MM.1S (cell line): ENCODE measurements around the gene OLFM2.

ENCODE experiments used
- DNase-seq: peaks from one replicate; pipeline ENCODE4 v3.0.0-alpha.2; 2015
- H2AFZ ChIP-seq: fragments of 300-600 bp; sonication (generic); 2 replicates; pipeline ENCODE4 v1.6.0; 2016; ENCODE audit warnings: antibody characterized with exemption, low read length
- H3F3A ChIP-seq: fragments of 300-600 bp; sonication (generic); 2 replicates; pipeline ENCODE4 v1.6.1; 2016; ENCODE audit warnings: mild to moderate bottlenecking, antibody characterized with exemption, low read length, moderate library complexity, mixed read lengths; ENCODE audit not compliant: insufficient read depth
- H3K27ac ChIP-seq: fragments of 300-600 bp; sonication (generic); 2 replicates; pipeline ENCODE4 v1.5.1; 2016; ENCODE audit warnings: mild to moderate bottlenecking, low read length
- H3K27me3 ChIP-seq: fragments of 300-600 bp; sonication (generic); replicated peaks from 2 replicates; pipeline ENCODE4 v1.6.0; 2016; ENCODE audit warnings: low read length; ENCODE audit not compliant: insufficient read depth
- H3K36me3 ChIP-seq: fragments of 300-600 bp; sonication (generic); replicated peaks from 2 replicates; pipeline ENCODE4 v1.6.1; 2016; ENCODE audit warnings: mild to moderate bottlenecking, low read length, mixed read lengths; ENCODE audit not compliant: insufficient read depth
- H3K4me1 ChIP-seq: fragments of 300-600 bp; sonication (generic); 2 replicates; pipeline ENCODE4 v1.6.1; 2016; ENCODE audit warnings: low read length, mixed read lengths
- H3K4me2 ChIP-seq: fragments of 300-600 bp; sonication (generic); 2 replicates; pipeline ENCODE4 v1.6.0; 2016; ENCODE audit warnings: low read depth, low read length
- H3K4me3 ChIP-seq: fragments of 300-600 bp; sonication (generic); 2 replicates; pipeline ENCODE4 v1.5.1; 2016; ENCODE audit warnings: low read length, mixed read lengths
- H3K79me2 ChIP-seq: fragments of 300-600 bp; sonication (generic); 2 replicates; pipeline ENCODE4 v1.6.1; 2016; ENCODE audit warnings: mixed run types, low read length, mixed read lengths
- H3K9ac ChIP-seq: fragments of 300-600 bp; sonication (generic); 2 replicates; pipeline ENCODE4 v1.6.1; 2016; ENCODE audit warnings: low read length, mixed read lengths
- H3K9me2 ChIP-seq: fragments of 300-600 bp; sonication (generic); replicated peaks from 2 replicates; pipeline ENCODE4 v1.6.1; 2016; ENCODE audit warnings: mild to moderate bottlenecking, low read length, mixed read lengths; ENCODE audit not compliant: insufficient read depth
- H3K9me3 ChIP-seq: fragments of 300-600 bp; sonication (generic); replicated peaks from 2 replicates; pipeline ENCODE4 v1.6.1; 2016; ENCODE audit warnings: mild to moderate bottlenecking, low read length, mixed read lengths; ENCODE audit not compliant: insufficient read depth
- H4K20me1 ChIP-seq: fragments of 300-600 bp; sonication (generic); 2 replicates; pipeline ENCODE4 v1.6.1; 2016; ENCODE audit warnings: mild to moderate bottlenecking, low read length, moderate library complexity, mixed read lengths; ENCODE audit not compliant: insufficient read depth
- EZH2 ChIP-seq: fragments of 300-600 bp; sonication (generic); optimal IDR thresholded peaks from 2 replicates; pipeline ENCODE3; 2017; ENCODE audit warnings: low read depth, mild to moderate bottlenecking, antibody characterized with exemption, low read length, mixed read lengths
- EZH2phosphoT487 ChIP-seq: fragments of 300-600 bp; sonication (generic); IDR thresholded peaks from 2 replicates; pipeline ENCODE4 v1.6.1; 2018; ENCODE audit warnings: antibody characterized with exemption, low read length
- TF ChIP-seq, protein P1 (sequence below): fragments of 300-600 bp; sonication (generic); IDR thresholded peaks from 2 replicates; pipeline ENCODE4 v1.5.1; 2016; ENCODE audit warnings: antibody characterized with exemption, low read length, mixed read lengths

The OLFM2 gene

DNA sequence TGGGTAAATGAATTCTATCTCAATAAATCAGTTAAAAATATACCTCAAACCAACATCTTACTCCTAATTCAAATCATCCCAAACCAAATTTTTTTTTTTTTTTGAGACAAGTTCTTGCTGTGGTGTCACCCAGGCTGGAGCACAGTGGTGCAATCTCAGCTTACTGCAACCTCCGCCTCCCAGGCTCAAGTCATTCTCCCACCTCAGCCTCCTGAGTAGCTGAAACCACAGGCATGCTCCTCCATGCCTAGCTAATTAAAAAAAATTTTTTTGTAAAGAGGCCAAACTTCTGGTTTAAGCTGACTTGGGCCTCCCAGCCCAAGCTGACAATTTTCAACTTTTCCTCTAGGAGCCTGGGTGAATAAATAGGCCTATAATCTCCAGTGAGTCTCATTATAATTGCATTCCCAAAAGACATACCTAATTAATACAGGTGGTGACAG lies 22.1 kb upstream of the OLFM2 start:
- Histone ChIP-seq H3K4me2 (no peak overlapping the region), H3K9me2 (no peaks in the 10 kb centered on the region), H3K9ac (no peak overlapping the region), H2AFZ (no peak overlapping the region), H3K79me2 (no peaks in the 10 kb centered on the region), H3K4me3 (no peak overlapping the region), H3F3A (no peaks in the 10 kb centered on the region), H3K27ac (no peak overlapping the region), H3K9me3 (no peaks in the 10 kb centered on the region), H3K4me1 (no peaks in the 10 kb centered on the region), H4K20me1 (no peaks in the 10 kb centered on the region), H3K27me3 (peaks cover 66% of the 10 kb centered on the region), H3K36me3 (no peaks in the 10 kb centered on the region)
- TF ChIP-seq EZH2 = no peak
- no peak for TF ChIP-seq EZH2phosphoT487
- TF ChIP-seq, protein P1, sequence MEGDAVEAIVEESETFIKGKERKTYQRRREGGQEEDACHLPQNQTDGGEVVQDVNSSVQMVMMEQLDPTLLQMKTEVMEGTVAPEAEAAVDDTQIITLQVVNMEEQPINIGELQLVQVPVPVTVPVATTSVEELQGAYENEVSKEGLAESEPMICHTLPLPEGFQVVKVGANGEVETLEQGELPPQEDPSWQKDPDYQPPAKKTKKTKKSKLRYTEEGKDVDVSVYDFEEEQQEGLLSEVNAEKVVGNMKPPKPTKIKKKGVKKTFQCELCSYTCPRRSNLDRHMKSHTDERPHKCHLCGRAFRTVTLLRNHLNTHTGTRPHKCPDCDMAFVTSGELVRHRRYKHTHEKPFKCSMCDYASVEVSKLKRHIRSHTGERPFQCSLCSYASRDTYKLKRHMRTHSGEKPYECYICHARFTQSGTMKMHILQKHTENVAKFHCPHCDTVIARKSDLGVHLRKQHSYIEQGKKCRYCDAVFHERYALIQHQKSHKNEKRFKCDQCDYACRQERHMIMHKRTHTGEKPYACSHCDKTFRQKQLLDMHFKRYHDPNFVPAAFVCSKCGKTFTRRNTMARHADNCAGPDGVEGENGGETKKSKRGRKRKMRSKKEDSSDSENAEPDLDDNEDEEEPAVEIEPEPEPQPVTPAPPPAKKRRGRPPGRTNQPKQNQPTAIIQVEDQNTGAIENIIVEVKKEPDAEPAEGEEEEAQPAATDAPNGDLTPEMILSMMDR = no peak
- DNase-seq = no peak

DNA sequence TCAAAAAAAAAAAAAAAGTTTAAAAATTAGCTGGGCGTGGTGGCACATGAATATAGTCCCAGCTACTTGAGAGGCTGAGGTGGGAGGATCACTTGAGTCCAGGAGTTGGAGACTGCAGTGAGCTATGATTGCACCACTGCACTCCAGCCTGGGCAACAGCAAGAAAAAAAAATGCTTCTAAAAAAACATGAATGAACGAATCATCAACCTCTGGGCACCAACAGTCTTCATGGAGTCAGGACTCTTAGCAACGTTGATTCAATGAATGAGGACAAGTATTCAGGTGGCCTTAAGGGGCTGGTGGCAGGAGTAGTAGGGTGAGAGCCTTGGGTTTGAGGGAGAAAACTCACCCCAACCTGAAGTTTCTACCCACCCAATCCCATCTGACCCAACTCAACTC lies 20.6 kb upstream of the OLFM2 start:
- no peak overlapping the region for H3K27ac ChIP-seq
- H3K36me3 ChIP-seq = no peaks in the 10 kb centered on the region
- no peaks in the 10 kb centered on the region for H3K4me1 ChIP-seq
- H2AFZ ChIP-seq = no peak overlapping the region
- no peaks in the 10 kb centered on the region for H3F3A ChIP-seq
- DNase-seq = no peak
- H3K9me3 ChIP-seq = no peaks in the 10 kb centered on the region
- H3K27me3 ChIP-seq = peaks cover 77% of the 10 kb centered on the region
- no peak overlapping the region for H3K9ac ChIP-seq
- H4K20me1 ChIP-seq = no peaks in the 10 kb centered on the region
- H3K4me2 ChIP-seq = no peak overlapping the region
- TF ChIP-seq, protein P1 = no peak
- TF ChIP-seq EZH2 = no peak
- TF ChIP-seq EZH2phosphoT487 = no peak
- no peaks in the 10 kb centered on the region for H3K9me2 ChIP-seq
- no peaks in the 10 kb centered on the region for H3K79me2 ChIP-seq
- H3K4me3 ChIP-seq = no peak overlapping the region

DNA sequence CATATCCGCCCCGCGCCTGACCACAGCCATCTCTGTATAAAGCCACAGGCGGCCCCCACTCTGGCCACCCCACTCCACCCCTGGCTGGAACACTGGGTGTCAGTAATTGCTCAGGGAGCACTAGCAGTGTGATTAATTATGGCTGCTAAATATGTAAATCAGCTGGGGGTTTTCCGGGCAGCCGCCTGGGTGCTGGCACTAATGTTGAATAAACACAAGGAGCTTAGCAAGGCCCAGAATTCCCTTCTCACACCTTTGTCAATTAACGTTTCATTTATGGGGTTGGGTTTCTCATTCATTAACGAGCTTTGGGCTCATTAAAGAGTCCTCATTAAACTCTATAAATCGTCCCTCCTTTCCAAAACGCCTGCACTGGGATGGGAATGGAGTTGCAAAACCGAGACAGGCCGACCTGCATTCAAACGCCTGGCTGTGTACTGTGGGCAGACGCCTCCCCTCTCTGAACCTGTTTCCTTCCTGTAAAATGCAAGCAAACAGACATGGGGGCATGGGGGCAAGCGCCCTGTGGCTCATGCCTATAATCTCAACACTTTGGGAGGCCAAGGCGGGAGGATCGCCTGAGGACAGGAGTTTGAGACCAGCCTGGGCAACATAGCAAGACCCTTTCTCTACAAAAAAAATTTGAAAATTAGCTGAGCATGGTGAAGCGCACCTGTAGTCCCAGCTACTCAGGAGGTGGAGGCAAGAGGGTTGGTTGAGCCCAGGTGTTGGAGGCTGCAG lies 17.7 kb upstream of the OLFM2 start:
- no peaks in the 10 kb centered on the region for H4K20me1 ChIP-seq

More for the DNA sequence above, 17.7 kb upstream of the OLFM2 start:
- Histone ChIP-seq H3K4me3 (no peak overlapping the region), H3K27me3 (peaks cover 64% of the 10 kb centered on the region), H3K36me3 (no peaks in the 10 kb centered on the region), H3K9me2 (no peaks in the 10 kb centered on the region), H2AFZ (no peak overlapping the region), H3K27ac (no peak overlapping the region), H3K9ac (no peak overlapping the region), H3F3A (no peaks in the 10 kb centered on the region), H3K9me3 (no peaks in the 10 kb centered on the region), H3K4me2 (no peak overlapping the region), H3K79me2 (no peaks in the 10 kb centered on the region), H3K4me1 (no peaks in the 10 kb centered on the region)
- TF ChIP-seq, protein P1 = no peak
- no peak for TF ChIP-seq EZH2phosphoT487
- no peak for TF ChIP-seq EZH2
- DNase-seq = no peak
